ENCODE results near the gene MEF2A.
"Not testable (repeated sequence)": the region's sequence is repeated elsewhere in the genome, so short reads cannot be mapped to it uniquely, and the experiment has no call there.

The MEF2A gene

DNA sequence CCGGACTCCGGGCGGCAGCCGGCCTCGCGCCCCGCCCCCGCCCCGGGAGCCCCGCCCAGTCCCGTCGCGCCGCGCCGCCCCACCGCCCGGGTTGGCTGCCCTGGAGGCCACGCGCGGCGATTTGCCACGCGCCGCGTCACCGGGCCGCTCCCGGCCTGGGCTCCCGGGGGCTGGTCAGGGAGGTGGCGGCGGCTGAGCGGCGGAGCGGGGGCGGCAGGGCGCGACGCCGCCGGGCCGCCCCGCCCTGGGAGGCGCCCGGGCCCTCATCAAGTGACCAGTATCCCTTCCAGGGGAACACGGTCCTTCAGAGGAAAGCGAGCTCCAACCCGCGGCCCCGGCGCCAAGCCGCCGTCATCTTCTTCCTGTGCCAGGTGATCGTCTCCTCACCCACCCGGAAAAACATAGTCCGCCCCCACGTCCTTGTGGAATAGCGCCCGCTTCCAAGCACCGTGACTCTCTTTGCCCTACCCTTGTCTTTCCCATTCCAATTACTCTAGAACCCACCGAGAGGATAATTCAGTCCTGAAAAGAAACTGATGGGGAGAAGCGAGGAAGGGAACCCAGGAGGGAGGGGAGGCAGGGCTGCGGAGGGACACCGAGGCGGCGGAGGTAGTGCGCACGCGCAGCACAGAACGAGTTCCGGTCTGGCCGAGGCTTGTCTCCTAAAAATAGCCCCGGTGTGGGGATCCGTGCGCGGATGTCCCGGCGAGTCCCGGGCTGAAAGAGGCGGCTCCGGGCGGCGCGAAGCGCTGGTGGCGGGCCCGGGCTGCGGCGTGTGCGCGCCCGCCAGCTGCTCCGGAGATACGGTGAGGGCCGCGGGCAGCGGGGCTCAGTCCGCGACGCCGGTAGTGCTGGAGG, at the start of gene MEF2A:
MEF2A (plus strand) TSS at position 686 of the 858 bp plus-strand sequence. CDS start 67,136 bp downstream, outside the sequence.
- peak; percentile 94 for DNase-seq (ENCODE audit: low spot score)

DNA sequence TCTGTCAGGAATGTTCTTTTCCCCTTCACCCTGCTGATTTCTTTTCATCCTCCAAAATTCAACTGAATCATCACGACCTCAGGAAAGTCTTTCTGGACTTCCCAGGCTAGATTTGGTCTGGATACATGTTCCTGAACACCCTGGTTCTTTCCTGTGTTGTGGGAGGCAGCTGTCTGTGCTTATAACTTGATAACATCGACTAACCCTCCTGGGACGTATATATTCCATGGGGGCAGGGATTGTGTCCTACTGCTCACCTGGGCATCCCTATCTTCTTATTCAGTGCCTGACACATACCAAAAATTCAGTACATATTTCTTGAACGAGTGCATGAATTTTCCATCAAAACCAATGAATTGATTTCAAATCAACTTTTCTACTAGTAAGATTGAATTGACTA, 47.6 kb upstream of the MEF2A start:
- no peak for DNase-seq (ENCODE audit: low spot score)

DNA sequence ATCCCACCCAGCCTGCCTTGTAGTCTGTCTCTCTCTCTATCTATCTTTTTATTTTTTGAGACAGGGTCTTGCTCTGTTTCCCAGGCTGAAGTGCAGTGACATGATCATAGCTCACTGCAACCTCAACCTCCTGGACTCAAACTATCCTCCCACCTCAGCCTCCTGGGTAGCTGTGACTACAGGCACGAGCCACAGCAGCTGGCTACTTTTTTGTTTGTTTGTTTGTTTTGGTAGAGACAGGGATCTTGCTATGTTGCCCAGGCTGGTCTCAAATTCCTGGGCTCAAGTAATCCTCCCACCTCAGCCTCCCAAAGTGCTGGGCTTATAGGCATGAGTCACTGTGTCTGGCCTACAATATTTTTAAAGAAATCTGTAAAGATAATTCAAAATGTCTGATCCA, 46.4 kb upstream of the MEF2A start:
- not testable (repeated sequence) for DNase-seq (ENCODE audit: low spot score)

DNA sequence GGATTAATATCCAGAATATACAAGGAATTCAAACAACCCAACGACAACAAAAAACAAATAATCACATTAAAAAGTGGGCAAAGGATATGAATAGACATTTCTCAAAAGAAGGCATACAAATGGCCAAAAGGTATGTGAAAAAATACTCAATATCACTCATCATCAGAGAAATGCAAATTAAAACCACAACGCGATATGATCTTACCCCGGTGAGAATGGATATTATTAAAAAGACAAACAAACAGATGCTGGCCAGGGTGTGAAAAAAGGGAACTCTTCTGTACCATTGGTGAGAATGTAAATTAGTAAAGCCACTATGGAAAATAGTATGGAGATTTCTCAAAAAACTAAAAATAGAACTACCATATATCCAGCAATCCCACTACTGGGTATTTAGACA, 43.5 kb upstream of the MEF2A start:
- no peak for DNase-seq (ENCODE audit: low spot score)

DNA sequence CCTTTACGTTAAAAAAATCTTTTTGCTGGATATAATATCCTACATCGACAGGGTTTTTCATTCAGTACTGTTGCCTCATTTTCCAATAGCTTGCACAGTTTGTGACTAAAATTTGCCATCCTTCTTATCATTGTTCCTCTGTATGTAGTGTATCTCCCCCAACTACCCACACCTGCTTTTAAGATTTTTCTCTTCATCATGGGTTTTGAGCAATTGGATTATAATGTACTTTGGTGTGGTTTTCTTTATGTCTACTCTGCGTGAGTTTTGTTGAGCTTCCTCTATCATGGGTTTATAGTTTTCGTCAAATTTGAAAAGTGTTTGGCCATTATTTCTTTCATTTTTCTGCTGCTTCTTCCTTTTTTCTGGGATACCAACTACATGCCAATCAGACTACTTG, 39.6 kb upstream of the MEF2A start:
- DNase-seq (ENCODE audit: low spot score), result no peak

DNA sequence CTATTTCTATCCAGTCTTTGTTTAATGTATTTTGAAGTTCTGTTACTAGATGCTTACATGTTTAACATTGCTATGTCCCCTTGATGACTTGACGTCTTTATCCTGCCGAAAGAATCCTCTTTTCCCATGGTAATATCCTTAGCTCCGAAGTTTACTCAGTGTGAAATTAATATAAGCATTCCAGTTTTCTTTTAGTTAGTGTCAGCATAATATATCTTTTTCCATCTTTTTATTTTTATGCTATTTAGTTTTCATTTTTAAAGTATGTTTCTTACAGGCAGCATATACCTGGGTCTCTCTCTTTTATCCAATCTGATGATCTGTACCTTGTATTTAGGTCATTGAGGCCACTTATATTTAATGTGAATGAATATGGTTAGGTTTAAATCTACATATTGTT, 39.1 kb upstream of the MEF2A start:
- no peak for DNase-seq (ENCODE audit: low spot score)

DNA sequence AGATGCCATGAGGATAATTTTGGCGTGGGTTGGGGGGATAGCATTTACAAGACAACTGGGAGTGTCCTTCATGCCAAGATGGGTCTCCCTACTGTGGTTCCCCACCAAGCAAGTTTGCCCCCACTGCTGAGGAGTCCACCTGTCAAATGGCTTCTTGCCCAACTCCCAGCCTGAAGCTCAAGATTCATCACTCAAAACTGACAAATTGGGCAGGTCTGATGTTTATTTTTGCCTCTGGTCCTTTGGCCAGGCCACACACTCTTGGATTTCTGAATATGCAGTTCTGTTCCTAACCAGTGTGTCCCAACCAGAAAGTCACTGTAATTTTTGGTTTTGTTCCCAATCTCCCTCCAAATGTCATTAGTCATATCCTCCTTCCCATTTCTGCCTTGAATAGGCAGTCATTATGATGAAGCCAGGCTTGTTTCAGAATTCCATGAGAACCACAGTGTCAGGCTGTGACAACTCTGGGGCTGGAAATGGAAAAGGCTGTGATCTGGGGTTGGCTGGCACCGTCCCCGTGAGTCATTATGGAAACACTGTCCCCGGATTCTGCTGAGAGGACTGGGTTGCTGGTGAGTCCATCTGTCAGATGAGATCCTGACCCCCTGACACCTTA, 29.3 kb upstream of the MEF2A start:
- DNase-seq (ENCODE audit: low spot score), result peak; percentile 81

DNA sequence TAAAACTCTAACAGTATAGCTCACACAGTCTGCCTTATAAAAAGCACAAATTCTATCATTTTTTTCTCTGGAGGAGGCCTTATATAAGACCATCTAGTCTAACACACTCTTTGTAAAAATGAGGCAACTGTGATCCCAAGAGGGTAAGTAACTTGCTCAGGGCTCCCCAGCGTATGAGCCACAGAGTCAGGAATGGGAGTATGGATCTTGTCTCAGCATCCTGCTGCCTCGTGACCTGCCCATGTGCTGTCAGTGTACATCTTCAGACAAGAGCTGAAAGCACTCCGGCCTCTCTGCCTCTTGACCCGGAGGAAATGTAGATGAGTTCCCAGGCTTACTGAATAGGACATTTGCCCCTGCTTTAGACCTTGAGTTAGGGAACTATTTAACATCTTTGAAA, 28.4 kb upstream of the MEF2A start:
- DNase-seq (ENCODE audit: low spot score), result no peak

DNA sequence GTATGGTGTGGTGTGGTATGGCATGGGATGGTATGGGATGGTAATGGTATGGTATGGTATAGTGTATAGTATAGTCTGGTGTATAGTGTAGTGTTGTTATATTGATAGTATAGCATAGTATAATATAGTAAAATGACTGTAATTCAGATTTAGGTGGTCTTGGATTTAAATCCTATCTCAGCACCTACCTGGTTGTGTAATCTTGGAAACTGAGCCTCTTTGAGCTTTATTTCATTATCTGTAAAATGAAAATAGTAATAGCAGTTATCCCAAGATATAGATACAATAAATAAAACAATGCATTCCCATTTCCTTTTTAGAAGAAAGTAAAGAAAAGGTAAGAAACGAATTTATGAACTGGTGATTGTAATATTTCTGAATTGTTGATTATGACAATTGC, 27.5 kb upstream of the MEF2A start:
- no peak for DNase-seq (ENCODE audit: low spot score)

DNA sequence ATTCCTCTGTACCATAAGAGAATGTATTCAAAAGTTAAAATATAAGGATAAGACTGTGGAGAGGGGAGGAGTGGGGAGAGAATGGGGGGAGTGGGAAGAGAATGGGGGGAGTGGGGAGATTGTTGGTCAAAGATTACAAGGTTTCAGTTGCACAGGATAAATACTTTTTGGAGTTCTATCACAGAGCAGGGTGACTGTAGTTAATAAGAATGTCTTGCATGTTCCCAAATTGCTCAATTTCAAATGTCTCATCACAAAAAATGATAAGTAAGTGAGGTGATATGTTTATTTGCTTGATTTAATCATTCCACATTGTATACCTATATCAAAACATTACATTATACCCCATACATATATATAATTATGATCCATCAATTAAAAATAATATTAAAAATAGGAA, 23.0 kb upstream of the MEF2A start:
- no peak for DNase-seq (ENCODE audit: low spot score)

DNA sequence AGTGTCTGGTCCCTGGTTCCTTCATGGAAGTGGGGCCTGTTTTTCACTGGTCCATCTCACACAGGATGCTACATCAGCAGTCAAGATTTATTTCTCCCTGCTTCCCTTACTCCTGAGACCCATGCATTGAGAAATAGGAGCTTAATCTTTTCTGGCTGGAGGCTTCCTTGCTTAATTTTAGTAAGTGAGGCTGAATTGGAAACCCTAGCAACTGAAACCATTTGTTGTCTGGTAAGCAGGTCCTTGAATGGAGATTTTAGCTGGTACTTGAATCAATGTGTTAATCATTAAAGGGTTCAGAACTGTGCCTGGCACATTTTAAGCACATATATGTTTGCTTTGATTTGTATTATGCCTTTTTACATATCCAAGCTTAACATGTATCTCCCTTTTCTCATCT, 20.2 kb upstream of the MEF2A start:
- DNase-seq (ENCODE audit: low spot score), result no peak

DNA sequence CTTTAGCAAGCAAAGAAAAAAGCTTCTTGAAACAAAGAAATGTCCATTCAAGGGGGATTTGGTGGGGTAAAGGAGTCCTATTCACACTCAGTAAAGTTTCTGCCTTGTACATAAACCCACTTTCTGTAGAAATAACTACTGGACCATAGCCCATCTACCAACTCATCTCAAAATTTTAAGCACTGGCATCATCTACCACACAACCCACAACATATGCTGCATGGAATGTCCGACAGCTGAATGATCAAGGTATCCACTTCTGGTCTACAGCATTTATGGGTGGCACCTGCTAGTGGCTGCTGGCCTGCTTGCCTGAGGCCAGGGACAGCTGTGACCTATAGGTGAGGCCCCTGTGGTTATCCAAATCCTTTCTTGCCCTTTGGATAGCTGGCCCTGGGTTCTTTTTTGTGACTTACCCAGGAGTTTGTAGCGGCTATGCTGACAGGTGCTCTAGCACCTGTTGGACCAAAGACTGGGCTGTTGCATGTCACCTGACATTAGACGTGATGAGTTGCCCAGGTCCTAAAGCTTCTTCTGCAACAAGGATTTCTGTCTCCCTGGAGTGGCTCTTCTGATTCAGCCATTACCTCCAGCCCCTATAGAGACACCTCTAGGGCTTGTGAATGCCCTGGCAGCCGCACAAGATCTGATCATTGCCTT, 19.2 kb upstream of the MEF2A start:
- no peak for DNase-seq (ENCODE audit: low spot score)

DNA sequence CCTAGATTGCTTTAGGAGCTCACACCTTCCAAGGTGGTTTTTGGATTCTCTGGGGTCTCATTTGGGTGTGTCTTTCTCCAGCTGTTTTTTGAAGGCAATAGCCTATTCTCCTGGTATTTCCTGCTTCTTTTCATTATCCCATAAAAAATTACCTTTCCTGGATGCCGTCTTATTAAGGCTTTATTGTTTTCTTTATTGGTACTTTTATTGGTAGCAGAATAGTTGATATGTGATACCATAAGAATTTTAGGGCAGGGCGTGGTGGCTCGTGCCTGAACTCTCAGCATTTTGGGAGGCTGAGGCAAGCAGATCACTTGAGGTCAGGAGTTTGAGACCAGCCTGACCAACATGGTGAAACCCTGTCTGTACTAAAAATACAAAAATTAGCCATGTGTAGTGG, 18.3 kb upstream of the MEF2A start:
- no peak for DNase-seq (ENCODE audit: low spot score)

DNA sequence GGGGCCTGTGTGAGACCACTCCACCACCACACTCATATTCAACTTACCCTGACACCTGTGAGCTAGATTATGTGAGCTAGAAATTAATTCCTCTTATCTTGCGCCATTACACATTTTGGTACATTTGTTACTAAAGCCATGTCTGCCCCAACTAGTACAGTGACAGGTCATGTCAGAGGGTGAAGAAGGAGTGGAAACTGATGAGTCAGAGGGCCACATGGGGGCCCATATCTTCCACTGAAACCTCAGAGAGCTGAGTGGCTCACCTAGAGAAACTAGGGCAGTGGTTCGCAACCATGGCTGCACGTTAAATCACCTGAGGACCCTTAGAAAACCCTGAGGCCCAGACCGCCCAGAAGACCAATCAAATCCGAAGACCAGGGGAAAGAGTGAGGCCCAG, 15.7 kb upstream of the MEF2A start:
- no peak for DNase-seq (ENCODE audit: low spot score)

DNA sequence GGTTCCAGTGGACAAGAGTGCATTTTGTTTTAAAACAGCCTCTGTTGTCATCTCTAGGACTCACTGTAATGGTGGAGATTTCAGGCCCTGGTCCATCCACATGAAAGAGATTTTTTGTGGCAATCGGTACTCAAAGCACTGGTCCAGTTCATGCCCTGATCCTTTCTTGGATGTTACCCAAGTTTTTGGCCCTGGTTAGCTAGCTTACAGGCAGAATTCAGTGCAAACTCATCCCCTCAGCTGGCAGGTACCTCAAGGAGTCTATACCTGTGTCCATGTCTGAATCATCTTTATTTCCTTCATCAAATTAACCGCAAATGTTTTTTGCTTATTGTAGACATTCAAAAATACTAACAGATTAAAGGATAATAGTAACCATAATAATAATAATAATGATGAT, 13.7 kb upstream of the MEF2A start:
- DNase-seq (ENCODE audit: low spot score), result no peak

DNA sequence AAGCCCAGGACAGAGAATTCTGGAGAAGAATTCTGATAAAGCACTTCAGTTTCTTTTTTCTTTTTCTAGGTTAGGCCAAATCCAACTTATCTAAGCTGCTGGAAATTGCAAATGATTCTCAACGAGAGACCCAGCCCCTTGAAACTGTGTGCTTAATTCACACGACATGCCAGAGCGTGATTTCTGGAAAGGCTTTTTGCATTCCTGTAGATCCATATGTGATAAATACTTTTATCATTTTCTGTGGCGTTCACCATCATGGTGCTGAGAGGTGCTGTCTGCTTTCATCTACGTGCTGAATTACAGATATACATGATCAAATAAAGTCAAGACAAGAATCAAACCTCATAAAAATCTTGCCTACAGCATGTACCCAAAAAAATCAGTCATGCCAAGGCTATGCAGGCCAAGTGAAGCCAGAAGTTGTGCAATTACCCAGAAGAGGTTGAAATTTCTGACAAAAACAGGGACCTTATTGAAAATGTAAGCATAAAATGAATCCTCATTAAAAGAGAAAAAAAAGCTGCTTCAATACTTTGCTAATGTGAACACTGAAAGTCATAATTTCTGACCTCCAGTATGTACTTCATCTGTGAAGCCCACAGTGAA, 10.8 kb upstream of the MEF2A start:
- no peak for DNase-seq (ENCODE audit: low spot score)

DNA sequence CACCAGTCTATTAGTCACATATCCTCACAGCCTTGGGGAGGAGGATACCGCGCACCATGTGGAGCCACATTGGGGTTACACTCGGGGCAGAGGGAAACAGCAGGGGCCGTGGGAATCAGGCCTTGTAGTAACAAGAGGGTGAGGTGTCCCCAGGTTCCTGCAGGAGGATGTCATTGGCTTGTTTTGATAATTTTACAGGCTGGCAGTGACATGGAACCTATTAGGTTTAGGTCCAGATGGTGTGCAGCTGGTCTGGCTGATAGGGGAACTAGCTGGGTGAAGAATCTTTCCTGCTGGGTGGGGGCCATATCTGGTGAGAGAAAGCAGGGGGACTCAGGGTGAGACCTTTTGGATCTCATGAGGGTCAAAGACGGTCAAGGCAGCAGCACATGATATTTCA, 9.8 kb upstream of the MEF2A start:
- no peak for DNase-seq (ENCODE audit: low spot score)

DNA sequence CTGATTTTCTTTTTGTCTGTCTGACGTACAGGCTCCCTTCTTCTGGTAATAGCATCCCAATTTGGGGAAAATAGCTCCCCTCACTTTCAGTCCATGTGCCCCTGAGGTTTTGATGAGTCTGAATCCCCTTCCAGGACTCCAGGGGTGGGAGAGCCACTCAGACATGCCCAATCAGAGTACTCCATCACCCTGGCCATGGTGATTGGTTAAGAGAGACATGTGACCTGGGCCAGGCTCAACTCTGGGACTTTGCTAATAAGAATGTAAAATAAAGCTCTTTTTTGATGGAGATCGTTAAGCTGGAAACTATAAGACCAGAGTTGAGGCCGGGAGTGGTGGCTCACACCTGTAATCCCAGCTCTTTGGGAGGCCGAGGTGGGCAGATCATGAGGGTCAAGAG, 9.2 kb upstream of the MEF2A start:
- no peak for DNase-seq (ENCODE audit: low spot score)

DNA sequence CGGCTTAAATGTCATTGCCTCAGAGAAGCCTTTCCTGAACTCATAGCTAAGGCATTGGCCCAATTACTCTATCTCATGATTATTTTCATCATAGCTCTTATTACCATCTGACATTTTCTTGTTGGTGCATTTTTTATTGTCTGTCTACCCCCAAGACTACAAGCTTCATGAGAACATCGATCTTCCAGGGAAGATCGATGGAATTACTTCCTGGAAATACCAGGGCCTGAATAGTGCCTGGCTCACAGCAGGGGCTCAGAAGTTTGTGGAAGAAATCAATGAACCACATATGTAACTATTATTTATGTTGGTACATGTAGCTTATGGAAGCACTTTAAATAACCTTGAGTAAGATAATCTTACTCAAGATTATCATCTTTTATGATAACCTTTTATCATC, 7.7 kb upstream of the MEF2A start:
- no peak for DNase-seq (ENCODE audit: low spot score)

DNA sequence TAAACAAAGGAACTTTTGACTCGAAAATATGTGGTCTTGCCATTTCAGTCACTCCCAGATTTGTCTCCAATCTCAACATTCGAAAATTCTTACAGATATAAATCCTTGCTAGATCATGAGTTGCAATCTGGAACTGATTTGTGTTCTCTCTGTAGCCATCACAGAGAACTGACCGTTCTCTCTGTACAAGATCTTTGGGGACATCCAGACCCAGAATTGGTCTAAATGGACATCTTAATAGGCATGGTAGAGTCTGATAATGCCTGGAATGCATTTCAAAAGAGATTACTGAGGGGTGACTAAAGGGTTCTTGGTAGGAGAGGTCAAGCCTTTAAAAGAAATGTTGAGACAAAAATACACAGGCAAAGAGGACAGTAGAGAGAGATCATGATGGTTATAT, 7.2 kb upstream of the MEF2A start:
- DNase-seq (ENCODE audit: low spot score), result no peak

DNA sequence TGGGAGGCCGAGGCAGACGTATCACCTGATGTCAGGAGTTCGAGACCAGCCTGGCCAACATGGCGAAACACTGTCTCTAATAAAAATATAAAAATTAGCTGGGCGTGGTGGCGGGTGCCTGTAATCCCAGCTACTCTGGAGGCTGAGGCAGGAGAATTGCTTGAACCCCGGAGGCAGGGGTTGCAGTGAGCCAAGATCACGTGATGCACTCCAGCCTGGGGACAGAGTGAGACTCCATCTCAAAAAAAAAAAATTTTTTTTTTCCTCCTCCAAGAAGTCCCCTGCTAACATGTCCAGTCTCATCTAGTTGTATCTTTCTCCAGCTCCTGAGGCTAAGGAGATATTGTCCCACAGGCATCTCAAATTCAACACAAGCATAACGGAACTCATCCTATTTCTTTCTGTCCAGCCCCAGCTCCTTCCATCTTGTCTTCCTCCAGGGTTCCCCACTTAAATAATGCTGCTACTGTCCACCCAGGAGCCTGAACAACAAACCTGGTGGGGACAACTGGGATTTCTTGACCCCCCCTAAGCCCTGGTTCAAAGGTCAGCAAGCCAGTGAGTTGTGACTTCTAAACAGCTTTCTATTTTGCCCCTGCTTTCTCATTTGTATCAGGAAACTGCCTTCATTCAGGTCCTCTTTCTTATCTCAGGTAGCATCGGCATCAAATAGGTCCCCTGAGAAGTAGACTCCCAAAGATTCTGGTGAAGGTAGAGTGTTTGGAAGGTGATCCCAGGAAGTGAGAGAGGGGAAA, 4.1 kb upstream of the MEF2A start:
- DNase-seq (ENCODE audit: low spot score), result no peak

DNA sequence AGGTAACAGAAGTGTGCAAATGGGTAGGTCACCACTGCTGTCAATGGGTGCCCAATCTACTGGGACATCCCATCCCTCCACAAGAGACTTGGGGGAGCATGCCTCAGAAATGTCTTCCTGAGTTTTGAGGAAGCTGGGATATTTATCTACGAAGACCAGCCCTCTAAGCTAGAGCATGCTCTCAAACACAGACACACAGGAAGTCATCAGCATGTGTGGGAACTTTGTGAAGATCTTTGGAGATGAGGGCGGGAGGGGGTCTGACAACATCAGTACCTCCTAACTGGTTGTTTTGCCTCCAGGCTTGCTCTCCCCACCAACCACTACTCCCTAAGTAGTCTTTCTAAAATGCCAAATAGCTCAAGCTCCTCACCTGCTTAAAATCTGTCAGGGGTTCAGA, 3.5 kb upstream of the MEF2A start:
- no peak for DNase-seq (ENCODE audit: low spot score)

Data from kidney tubule cell (primary cell).